ENCODE measurements around the gene PARVA. TPM values are rescaled to one million over a fixed set of nuclear protein-coding genes. Genes with fewer than 3 reads are reported as not detected.

The PARVA gene
- total RNA-seq, 1 experiment from 2014 or later = 18.1 TPM

- no peak for TF ChIP-seq CTCF (conservative IDR thresholded peaks at IDR 0.05)
- H3K14ac ChIP-seq (ENCODE audit: insufficient read depth, low read length) = no peak overlapping the region
- no peak overlapping the region for H2BK120ac ChIP-seq (ENCODE audit: low read depth, low read length, poor library complexity, severe bottlenecking)
- H3K18ac ChIP-seq (ENCODE audit: insufficient read length, low read depth, low read length) = no peak overlapping the region
- peaks cover 6% of the 10 kb centered on the region; the same call in 1 of the 2 replicates for H3K4me1 ChIP-seq (ENCODE audit: insufficient read depth, low read length)
- H3K27me3 ChIP-seq (ENCODE audit: insufficient read depth, low read length) = no peaks in the 10 kb centered on the region
- no peak overlapping the region for H2AFZ ChIP-seq (ENCODE audit: low read length)
- Mint-ChIP-seq H3K4me3 (no peak overlapping the region), H3K27me3 (ENCODE audit: low read depth) (peaks cover 4% of the 10 kb centered on the region), H3K27ac (no peak overlapping the region), H3K9me3 (peaks cover 9 to 10% of the 10 kb centered on the region in 2 experiments; a peak in 4 of 5 replicates), H3K36me3 (ENCODE audit: insufficient read depth in 1 of 3, low read depth in 3 of 3) (peaks cover 0 to 11% (median 0%) of the 10 kb centered on the region in 3 experiments; a peak in 2 of 7 replicates), H3K4me1 (peaks cover 22 to 28% of the 10 kb centered on the region in 2 experiments)
- H2BK20ac ChIP-seq (ENCODE audit: low read depth, low read length, poor library complexity, severe bottlenecking) = no peak overlapping the region
- no peak overlapping the region for H2BK5ac ChIP-seq (ENCODE audit: insufficient read length, low read length)
- H4K20me1 ChIP-seq (ENCODE audit: control insufficient read depth, insufficient read depth, insufficient read length) = no peaks in the 10 kb centered on the region
- H3K79me2 ChIP-seq (ENCODE audit: insufficient read depth, low read length) = no peaks in the 10 kb centered on the region
- H3K23ac ChIP-seq (ENCODE audit: insufficient read length, low read depth, low read length) = no peak overlapping the region
- WGBS (ENCODE audit: extremely low coverage, insufficient read length, low lambda C conversion rate) = no CpG with 5 or more reads among the region's 1 CpG
- no peaks in the 10 kb centered on the region for H3K79me1 ChIP-seq (ENCODE audit: insufficient read depth, low read depth, low read length, poor library complexity, severe bottlenecking)
- no peak overlapping the region for H3T11ph ChIP-seq (ENCODE audit: low read length)
- H2AK5ac ChIP-seq (ENCODE audit: insufficient read length, low read length) = no peak overlapping the region
- H3K9me3 ChIP-seq (ENCODE audit: control insufficient read depth, low read depth, low read length) = no peaks in the 10 kb centered on the region
- H3K27ac ChIP-seq (ENCODE audit: insufficient read length, low read depth, low read length) = no peak overlapping the region
- H4K5ac ChIP-seq (ENCODE audit: insufficient read length, low read depth, low read length) = no peak overlapping the region
- no peak overlapping the region for H3K56ac ChIP-seq (ENCODE audit: insufficient read length, low read depth, low read length)
- no peak overlapping the region for H4K91ac ChIP-seq (ENCODE audit: insufficient read length, low read depth, low read length)
- no peak overlapping the region for H3K4ac ChIP-seq (ENCODE audit: low read depth, low read length)
- no peak overlapping the region for H3K4me2 ChIP-seq (ENCODE audit: insufficient read depth, insufficient read length, low read length)
- no peaks in the 10 kb centered on the region for H3K23me2 ChIP-seq (ENCODE audit: insufficient read length, low read depth, low read length, poor library complexity, severe bottlenecking)
- H2BK12ac ChIP-seq (ENCODE audit: insufficient read length, low read depth, low read length) = no peak overlapping the region
- no peak overlapping the region for H4K8ac ChIP-seq (replicated peaks; ENCODE audit: insufficient read length, low read depth, low read length)
- no peak for DNase-seq
- H2BK15ac ChIP-seq (ENCODE audit: low read depth, low read length) = no peak overlapping the region
- no peak overlapping the region for H3K9ac ChIP-seq (ENCODE audit: extremely low read depth, insufficient read length, low read length)
Measured at GRCh38 chr11:12554122-12554521, 176.8 kb downstream of the PARVA start.
